SH-SY5Y (cell line): ENCODE measurements around the gene SPAG9.

ENCODE experiments used
- GATA2 ChIP-seq: IDR thresholded peaks from 2 replicates; pipeline ENCODE4 v1.6.1; 2011; ENCODE audit warnings: mild to moderate bottlenecking, low read depth, low read length
- GATA3 ChIP-seq: IDR thresholded peaks from 2 replicates; pipeline ENCODE4 v1.6.1; 2011; ENCODE audit warnings: low read depth, mild to moderate bottlenecking, low read length, moderate library complexity

GRCh38 chr17:50988427-50988826 lies 132.2 kb downstream of the SPAG9 start:
- no peak for TF ChIP-seq GATA3
- TF ChIP-seq GATA2: no peak
